Activated CD8-positive, alpha-beta memory T cell treated with anti-CD3 and anti-CD28 coated beads, Interleukin-2, amount 50 U/mL, for 1 hour (primary cell): ENCODE data around the gene ACIN1.

Source experiments
- DNase-seq: peaks from one replicate; pipeline ENCODE4 v3.0.0-alpha.2; 2020; ENCODE audit errors: extremely low read depth

ACIN1 gene

GRCh38 chr14:23094666-23095195 lies at the start of gene ACIN1:
Gene ACIN1, minus strand, starts transcription at chr14:23095136. Its CDS starts 24 bp downstream, at chr14:23095112.
- DNase-seq, result no peak

GRCh38 chr14:23143911-23144310 lies 49.0 kb upstream of the ACIN1 start:
- DNase-seq, result no peak

- no peak for DNase-seq
These were observed 47.9 kb upstream of the ACIN1 start for GRCh38 chr14:23142826-23143225.

GRCh38 chr14:23141706-23142444 lies 46.9 kb upstream of the ACIN1 start:
- no peak for DNase-seq

- DNase-seq, result no peak
These were observed 45.4 kb upstream of the ACIN1 start for GRCh38 chr14:23140371-23140770.

GRCh38 chr14:23139874-23140273 lies 44.9 kb upstream of the ACIN1 start:
- no peak for DNase-seq

GRCh38 chr14:23137813-23138535 lies 43.0 kb upstream of the ACIN1 start:
- DNase-seq, result no peak

GRCh38 chr14:23137192-23137812 lies 42.4 kb upstream of the ACIN1 start:
- DNase-seq, result no peak

GRCh38 chr14:23136566-23137133 lies 41.7 kb upstream of the ACIN1 start:
- DNase-seq, result no peak

- no peak for DNase-seq
These were observed 38.0 kb upstream of the ACIN1 start for GRCh38 chr14:23132970-23133369.

- DNase-seq, result no peak
These were observed 36.5 kb upstream of the ACIN1 start for GRCh38 chr14:23131482-23131881.

GRCh38 chr14:23130871-23131270 lies 35.9 kb upstream of the ACIN1 start:
- DNase-seq, result no peak

- no peak for DNase-seq
These were observed 34.9 kb upstream of the ACIN1 start for GRCh38 chr14:23129759-23130316.

GRCh38 chr14:23128969-23129758 lies 34.2 kb upstream of the ACIN1 start:
- DNase-seq, result no peak

GRCh38 chr14:23127861-23128260 lies 32.9 kb upstream of the ACIN1 start:
- no peak for DNase-seq

GRCh38 chr14:23126548-23127278 lies 31.8 kb upstream of the ACIN1 start:
- DNase-seq, result no peak

- DNase-seq, result no peak
These were observed 31.1 kb upstream of the ACIN1 start for GRCh38 chr14:23125933-23126524.

- DNase-seq, result no peak
These were observed 30.1 kb upstream of the ACIN1 start for GRCh38 chr14:23125011-23125410.

- DNase-seq, result no peak
These were observed 29.5 kb upstream of the ACIN1 start for GRCh38 chr14:23124337-23124954.

GRCh38 chr14:23123419-23123818 lies 28.5 kb upstream of the ACIN1 start:
- DNase-seq, result no peak
